SK-MEL-5 (cell line): Measurements from ENCODE around the gene LIMA1. TPM values are rescaled to one million over a fixed set of nuclear protein-coding genes. Genes with fewer than 3 reads are reported as not detected.
"Not testable (repeated sequence)": the region's sequence is repeated elsewhere in the genome, so short reads cannot be mapped to it uniquely, and the experiment has no call there.

Experiments used
- DNase-seq: peaks from one replicate; pipeline ENCODE4 v3.0.0-alpha.2; 2016; ENCODE audit warnings: low read depth, low spot score
- in situ Hi-C: cut with HindIII; loops from 2 replicates; pipeline ENCODE4 v1.10.0; 2016; ENCODE audit warnings: low sequenced_read_pairs, high pct_unique_total_duplicates, low pct_unique_long_range_greater_than_20kb
- total RNA-seq: library from RNA; depleted of rRNA; stranded (reverse); fragments of >200 nt; shearing (Covaris generic); gene quantifications from 2 replicates; pipeline ENCODE4 v1.2.3, GENCODE V29; 2014

The LIMA1 gene
- total RNA-seq, 1 experiment from 2014 or later = 48.5 TPM

DNA sequence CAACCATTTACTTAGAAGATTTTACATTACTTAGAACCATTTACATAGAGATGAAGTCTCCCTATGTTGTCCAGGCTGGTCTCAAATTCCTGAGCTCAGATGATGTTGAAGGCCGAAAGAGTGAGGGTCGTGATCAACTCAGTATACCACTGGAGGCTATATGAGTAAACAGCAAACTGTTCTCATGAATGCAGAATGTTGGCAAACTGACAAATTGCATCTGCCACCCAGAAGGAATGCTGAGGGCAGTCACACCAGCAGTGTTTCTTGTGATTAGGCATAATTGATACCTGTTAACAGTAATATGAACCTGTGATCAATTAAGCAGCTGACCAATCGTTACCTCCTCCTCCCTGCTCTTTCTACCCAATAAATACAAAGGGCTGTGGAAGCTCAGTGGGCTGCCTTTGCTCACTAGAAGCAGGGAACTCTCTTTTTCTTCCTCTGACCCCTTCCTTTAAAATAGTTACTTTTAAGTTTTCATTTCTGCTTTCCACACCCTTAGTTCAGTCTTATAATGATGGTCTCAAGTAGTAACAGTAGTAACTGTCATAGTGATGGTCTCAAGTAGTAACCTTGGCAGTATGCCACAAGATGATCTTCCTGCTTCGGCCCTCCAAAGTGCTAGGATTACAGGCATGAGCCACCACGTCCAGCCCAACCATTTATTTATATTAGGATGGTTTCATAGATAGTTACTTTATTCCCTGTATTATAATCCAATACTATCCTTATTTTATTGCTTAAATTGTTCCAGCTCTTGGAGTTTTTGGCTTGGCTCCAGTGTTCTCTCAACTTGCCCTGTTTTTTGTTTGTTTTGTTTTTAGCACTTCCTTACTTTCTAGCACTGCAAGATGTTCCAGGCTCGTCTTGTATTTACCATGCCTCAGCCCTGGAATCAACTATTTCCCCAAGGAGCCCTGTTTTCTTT lies 25.8 kb downstream of the LIMA1 start:
- DNase-seq = peak; percentile 47
- in situ Hi-C loops = no loop called here

DNA sequence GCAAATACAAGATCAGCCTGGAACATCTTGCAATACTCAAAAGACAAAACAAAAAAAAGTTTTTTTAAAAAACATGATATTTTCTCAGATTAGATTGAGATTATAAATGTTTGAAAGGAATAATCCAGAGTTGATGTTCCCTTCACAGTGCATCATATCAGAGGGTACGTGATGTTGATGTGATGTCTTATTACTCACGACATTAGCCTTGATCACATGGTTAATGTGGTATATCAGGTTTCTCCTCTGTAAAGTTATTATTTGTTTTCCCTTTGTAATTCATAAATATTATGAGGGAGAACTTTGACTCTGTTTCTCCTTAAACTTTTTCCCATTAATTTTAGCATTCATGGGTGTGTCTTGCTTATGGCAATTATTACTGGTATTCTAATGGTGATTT lies 26.6 kb downstream of the LIMA1 start:
- no peak for DNase-seq
- in situ Hi-C loops = no loop called here

GRCh38 chr12:50252977-50253602 lies 30.2 kb downstream of the LIMA1 start:
- DNase-seq = no peak
- in situ Hi-C loops = no loop called here

DNA sequence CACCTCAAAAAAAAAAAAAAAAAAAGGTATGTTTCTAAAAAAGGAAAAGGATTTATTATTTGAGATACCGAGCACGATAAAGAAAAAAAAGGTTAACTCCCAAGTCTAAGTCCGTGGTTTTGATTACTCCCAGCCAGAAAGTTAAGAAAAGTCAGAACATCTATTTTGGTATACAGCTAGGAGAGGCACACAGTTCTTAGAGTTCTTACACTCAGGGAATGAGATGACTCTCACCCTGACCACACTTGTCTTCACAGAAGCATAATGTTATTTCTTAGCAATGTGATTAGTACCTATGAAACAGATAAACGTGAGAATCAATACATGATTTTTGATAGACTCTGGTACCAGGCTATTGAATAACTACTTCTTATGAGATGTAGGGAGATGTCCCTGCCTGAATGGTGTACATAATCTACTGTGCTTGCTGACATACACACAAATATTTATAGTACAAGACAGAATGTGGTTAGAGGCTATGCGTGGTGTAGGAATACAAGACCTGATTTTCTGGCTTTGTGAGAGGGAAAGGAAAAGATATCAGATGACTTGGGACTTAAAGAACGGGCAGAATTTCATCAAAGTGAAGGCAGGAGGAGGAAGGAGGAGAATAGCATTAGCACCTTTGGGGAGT lies 31.6 kb downstream of the LIMA1 start:
- DNase-seq = no peak
- in situ Hi-C loops = no loop called here

DNA sequence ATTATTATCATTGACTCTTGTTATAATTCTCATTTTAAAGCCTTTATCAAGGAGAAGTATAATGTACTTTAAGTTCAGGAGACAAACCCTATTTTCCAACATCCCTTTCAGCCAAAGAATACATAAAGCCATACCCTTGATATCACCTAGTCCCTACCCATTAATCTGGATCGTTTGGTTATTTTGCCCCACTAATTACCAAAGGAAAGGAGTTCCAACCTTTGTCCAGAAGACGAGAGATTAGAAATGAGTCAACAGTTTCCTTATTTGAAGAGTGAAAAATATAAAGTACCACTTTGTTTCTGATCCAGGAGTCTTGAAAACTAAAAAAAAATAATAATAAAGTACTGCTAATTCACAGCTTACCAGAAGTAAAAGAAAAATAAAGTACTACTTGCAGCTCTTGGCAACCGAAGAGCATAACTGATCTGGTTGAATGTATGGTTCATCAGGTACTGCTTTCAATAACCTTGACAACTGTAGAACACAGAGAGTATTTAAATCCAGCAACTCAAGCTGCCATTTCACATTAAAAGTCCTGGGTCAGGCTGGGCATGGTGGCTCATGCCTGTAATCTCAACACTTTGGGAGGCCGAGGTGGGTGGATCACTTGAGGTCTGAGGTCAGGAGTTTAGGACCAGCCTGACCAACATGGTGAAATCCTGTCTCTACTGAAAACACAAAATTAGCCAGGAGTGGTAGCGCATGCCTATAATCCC lies 33.7 kb downstream of the LIMA1 start:
- DNase-seq = no peak

DNA sequence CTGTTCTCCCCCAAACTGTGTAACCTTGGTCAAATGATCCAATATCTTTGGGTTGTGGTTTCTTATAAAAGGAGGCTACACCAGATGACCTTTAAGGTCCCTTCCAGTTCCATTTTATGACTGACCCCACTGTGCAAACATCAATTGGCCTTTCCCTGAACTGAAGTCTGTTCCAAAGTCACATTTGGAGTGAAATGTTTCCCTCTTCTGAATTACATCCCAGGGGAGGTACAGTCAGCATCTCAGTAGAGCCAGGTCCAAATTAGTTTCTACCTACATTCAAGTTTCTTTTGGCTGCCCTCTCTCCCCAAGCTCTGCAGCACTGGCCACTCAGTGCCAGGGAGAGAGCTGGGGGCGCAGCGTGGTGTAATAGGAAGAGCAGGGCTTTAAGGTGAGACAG lies 34.4 kb downstream of the LIMA1 start:
- peak; percentile 55 for DNase-seq
- in situ Hi-C loops = no loop called here

More for the DNA sequence above, 33.7 kb downstream of the LIMA1 start:
- in situ Hi-C loops = no loop called here

DNA sequence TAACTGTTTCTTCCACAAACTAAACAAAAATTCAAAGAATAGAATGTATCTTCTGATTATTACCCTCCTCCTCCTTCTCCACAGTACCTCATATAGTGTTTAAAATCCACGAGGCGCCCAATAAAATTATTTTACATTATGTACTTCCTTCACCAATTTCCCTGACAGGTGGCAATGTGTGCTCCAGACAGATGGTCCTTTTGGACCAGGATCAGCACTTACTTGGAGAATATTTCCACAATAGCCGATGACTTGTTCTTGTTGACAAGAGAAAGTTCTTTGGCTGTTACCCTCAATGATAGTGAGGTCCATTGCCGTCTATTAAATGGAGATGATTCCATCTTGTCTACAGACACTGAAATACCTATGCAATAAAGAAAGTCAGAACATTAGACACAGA lies 34.9 kb downstream of the LIMA1 start:
- no peak for DNase-seq
- in situ Hi-C loops = no loop called here

GRCh38 chr12:50247665-50248064 lies 35.7 kb downstream of the LIMA1 start:
- in situ Hi-C loops, DNase-seq: not testable (repeated sequence)

DNA sequence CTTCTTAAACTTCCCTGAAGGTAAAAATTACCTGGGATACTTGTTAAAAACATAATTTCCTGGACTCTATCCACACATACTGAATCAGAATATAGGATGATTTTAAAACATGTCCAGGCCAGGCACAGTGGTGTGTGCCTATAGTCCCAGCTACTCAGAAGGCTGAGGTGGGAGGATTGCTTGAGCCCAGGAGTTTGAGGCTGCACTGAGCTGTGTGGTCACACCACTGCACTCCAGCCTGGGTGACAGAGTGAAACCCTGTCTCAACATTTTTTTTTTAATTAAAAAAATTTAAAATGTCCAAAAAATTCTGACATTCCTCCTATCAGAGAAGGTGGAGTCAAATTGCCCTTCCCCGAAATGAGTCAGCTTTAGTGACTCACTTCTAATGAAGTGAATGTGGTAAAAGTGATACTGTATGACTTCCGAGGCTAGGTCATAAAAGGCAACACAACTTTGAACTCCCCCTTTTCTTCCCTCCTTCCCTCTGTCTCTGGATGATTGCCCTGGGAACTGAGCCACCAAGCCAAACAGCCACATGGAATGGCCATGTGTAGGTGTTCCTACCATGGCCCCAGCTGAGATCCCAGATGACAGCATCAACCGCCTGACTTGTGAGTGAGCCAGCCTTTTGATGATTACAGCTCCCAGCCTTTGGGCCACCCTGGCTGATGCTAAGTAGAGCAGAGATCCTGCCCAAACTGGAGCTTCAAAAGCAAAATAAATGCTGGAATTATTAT lies 36.3 kb downstream of the LIMA1 start:
- in situ Hi-C loops = no loop called here
- DNase-seq = peak; percentile 50

GRCh38 chr12:50246197-50246865 lies 37.0 kb downstream of the LIMA1 start:
- in situ Hi-C loops = no loop called here
- DNase-seq = no peak

- no peak for DNase-seq
- in situ Hi-C loops = no loop called here
Measured at GRCh38 chr12:50243507-50243906, 39.8 kb downstream of the LIMA1 start.

GRCh38 chr12:50242751-50243191 lies 40.5 kb downstream of the LIMA1 start:
- in situ Hi-C loops = no loop called here
- DNase-seq = peak; percentile 56

GRCh38 chr12:50241178-50241577 lies 42.1 kb downstream of the LIMA1 start:
- in situ Hi-C loops = no loop called here
- DNase-seq = no peak

DNA sequence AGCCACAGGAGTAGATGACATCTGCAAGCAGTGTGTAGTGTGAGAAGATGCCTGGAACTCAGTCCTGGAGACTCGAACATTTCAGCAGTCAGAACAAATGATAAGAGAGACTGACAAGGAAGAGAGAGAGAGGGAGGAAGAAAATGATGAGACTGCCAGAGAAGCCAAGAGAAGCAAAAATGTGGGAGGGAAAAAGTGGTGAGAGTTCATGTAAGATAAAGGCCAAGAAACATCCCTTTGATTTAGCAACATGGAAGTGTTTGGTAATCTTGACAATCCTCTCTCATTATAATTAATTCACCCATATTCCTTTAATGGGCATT lies 42.6 kb downstream of the LIMA1 start:
- in situ Hi-C loops = no loop called here

DNA sequence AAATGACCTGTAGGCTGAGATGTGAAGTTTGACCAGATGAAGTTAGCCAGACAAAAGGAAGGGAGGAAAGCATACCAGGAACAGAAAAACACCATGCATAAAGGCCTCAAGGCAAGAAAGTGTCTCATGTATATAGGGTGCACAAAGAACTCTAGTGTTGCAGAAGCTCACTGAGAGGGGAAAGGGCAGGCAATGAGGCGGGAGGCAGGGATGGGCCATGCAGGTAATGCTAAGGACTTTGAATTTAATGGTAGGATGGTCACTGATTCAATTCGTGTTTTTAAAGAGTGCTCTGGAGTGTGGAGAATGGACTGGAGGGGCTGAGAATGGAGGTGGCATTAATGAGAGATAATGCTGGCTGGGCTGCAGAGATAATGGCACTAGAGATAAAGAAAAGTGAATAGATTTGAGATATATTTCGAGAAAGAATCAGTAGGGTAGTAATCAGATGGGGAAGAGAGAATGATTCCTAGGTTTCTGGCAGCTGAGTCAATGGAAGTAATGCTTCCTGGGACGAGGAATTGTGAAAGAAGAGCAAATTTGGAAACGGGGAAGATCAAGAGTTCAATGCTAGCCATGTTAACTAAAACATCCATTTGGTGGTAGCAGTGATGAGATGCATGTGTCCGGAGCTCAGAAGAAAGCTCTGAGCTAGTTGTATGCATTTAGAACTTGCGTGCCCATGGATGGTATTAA lies 43.1 kb downstream of the LIMA1 start:
- no peak for DNase-seq
- in situ Hi-C loops = no loop called here

More for the DNA sequence above, 42.6 kb downstream of the LIMA1 start:
- no peak for DNase-seq

DNA sequence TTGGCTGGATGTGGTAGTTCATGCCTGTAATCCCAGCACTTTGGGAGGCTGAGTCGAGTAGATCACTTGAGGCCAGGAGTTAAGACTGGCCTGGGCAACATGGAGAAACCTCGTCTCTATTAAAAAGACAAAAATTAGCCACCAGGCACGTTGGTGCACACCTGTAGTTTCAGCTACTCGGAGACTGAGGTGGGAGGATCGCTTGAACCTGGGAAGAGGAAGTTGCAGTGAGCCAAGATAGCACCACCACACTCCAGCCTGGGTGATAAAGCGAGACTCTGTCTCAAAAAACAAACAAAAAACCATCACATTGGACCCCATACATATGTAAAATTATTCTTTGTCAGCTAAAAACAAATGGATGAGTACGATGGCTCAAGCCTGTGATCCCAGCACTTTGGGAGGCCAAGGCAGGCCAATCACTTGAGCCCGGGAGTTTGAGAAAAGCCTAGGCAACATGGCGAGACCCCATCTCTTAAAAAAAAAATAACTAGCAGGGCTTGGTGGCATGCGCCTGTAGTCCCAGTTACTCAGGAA lies 43.9 kb downstream of the LIMA1 start:
- DNase-seq = no peak
- in situ Hi-C loops = no loop called here
